ENCODE results near the gene PLCL2. TPM values are rescaled to one million over a fixed set of nuclear protein-coding genes. Genes with fewer than 3 reads are reported as not detected.

The PLCL2 gene
- total RNA-seq, 1 donor from 2014 or later, result 5.6 TPM

DNA sequence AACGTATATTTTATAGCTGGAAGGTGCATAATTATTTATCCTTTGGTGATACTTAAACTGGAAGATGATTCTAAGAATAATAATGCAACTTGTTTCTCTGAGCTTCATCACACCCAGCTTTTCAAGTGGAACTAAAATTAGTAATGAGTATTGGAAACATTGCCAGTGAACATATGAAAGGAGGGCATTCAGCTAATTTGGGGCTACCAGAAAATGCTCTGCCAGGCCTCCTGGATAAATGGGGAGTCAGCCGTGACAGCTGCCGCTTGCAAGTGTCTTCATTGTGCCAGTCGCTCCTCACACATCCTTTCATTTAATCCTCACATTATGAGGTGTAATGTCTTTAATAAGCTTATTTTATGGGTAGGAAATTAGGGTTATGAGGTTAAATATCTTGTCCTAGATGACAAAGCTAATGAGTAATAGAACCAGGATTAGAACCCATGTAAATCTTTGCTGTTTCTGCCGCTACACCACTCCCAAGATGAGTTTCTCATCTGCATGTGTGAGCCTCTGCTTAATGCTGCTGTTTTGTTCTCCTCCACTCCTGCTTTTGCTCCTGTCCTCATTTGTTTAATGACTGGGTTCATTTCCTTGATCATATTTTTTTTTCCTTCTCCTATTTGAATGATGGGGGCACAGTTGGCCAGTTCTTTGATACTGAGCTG lies 155.7 kb downstream of the PLCL2 start:
- Histone ChIP-seq H3K27ac (no peak overlapping the region), H3K36me3 (no peaks in the 10 kb centered on the region), H3K4me1 (peaks cover 5% of the 10 kb centered on the region), H3K27me3 (no peaks in the 10 kb centered on the region), H3K4me3 (no peak overlapping the region), H3K9me3 (no peaks in the 10 kb centered on the region)
- TF ChIP-seq POLR2A (IDR thresholded peaks at IDR 0.05), result no peak
- no peak for TF ChIP-seq CTCF (IDR thresholded peaks at IDR 0.05)
- TF ChIP-seq POLR2AphosphoS5 (IDR thresholded peaks at IDR 0.05; ENCODE audit: insufficient read depth in 1 of 2, low read depth in 1 of 2), result no peak
- intact Hi-C loops (cut with DNase I), result no loop called here
- DNase-seq (ENCODE audit: extremely low spot score in 2 of 2), result no peak

GRCh38 chr3:17040990-17041377 lies 156.2 kb downstream of the PLCL2 start:
- no peak overlapping the region for H3K4me3 ChIP-seq
- no peak for DNase-seq (ENCODE audit: extremely low spot score in 2 of 2)
- H3K36me3 ChIP-seq, result no peaks in the 10 kb centered on the region
- TF ChIP-seq CTCF (IDR thresholded peaks at IDR 0.05), result no peak
- no peak for TF ChIP-seq POLR2AphosphoS5 (IDR thresholded peaks at IDR 0.05; ENCODE audit: insufficient read depth in 1 of 2, low read depth in 1 of 2)
- no peak for TF ChIP-seq POLR2A (IDR thresholded peaks at IDR 0.05)
- H3K27me3 ChIP-seq, result no peaks in the 10 kb centered on the region
- intact Hi-C loops (cut with DNase I), result no loop called here
- H3K27ac ChIP-seq, result no peak overlapping the region
- no peaks in the 10 kb centered on the region for H3K9me3 ChIP-seq
- H3K4me1 ChIP-seq, result peaks cover 5% of the 10 kb centered on the region

DNA sequence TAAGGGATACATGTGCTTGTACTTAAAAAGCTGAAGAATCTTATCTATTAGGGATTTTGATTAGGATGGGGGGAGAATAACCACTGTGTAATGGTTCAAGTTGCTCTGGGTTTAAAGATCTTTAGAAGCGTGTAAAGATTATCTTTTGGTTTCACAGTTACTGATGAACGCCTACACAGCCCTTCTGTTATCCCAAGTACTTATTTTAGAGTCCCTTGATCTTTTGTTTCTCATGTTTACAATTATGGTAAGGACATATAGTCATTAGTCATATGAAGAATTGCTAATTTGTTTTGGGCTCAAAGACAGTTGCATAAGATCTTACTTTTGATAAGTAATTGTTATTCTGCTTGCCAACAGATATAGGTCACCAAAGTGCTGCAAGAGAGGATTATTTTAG lies 160.1 kb downstream of the PLCL2 start:
- DNase-seq (ENCODE audit: extremely low spot score in 2 of 2), result no peak
- intact Hi-C loops (cut with DNase I), result no loop called here
- H3K27me3 ChIP-seq, result no peaks in the 10 kb centered on the region
- no peak for TF ChIP-seq POLR2AphosphoS5 (IDR thresholded peaks at IDR 0.05; ENCODE audit: insufficient read depth in 1 of 2, low read depth in 1 of 2)
- no peak for TF ChIP-seq POLR2A (IDR thresholded peaks at IDR 0.05)
- TF ChIP-seq CTCF (IDR thresholded peaks at IDR 0.05), result no peak
- H3K4me3 ChIP-seq, result no peak overlapping the region
- no peaks in the 10 kb centered on the region for H3K36me3 ChIP-seq
- H3K27ac ChIP-seq, result no peak overlapping the region
- no peaks in the 10 kb centered on the region for H3K4me1 ChIP-seq
- H3K9me3 ChIP-seq, result no peaks in the 10 kb centered on the region

GRCh38 chr3:17045705-17046104 lies 160.9 kb downstream of the PLCL2 start:
- DNase-seq (ENCODE audit: extremely low spot score in 2 of 2), result no peak

More at GRCh38 chr3:17045705-17046104, 160.9 kb downstream of the PLCL2 start:
- Histone ChIP-seq H3K9me3 (no peaks in the 10 kb centered on the region), H3K4me3 (no peak overlapping the region), H3K36me3 (no peaks in the 10 kb centered on the region), H3K27ac (no peak overlapping the region), H3K27me3 (no peaks in the 10 kb centered on the region), H3K4me1 (no peaks in the 10 kb centered on the region)
- TF ChIP-seq CTCF (IDR thresholded peaks at IDR 0.05), result no peak
- TF ChIP-seq POLR2A (IDR thresholded peaks at IDR 0.05), result no peak
- TF ChIP-seq POLR2AphosphoS5 (IDR thresholded peaks at IDR 0.05; ENCODE audit: insufficient read depth in 1 of 2, low read depth in 1 of 2), result no peak
- intact Hi-C loops (cut with DNase I), result no loop called here

Data from vagina (tissue), 2 donors.